ENCODE results near the gene TRAK2.

The TRAK2 gene

GRCh38 chr2:201362396-201362795, 88.9 kb downstream of the TRAK2 start:
- TF ChIP-seq CTCF (IDR thresholded peaks at IDR 0.05; ENCODE audit: low read depth, low read length), result no peak
- no peak for TF ChIP-seq EZH2phosphoT487 (IDR thresholded peaks at IDR 0.05; ENCODE audit: low read depth)
- H3K9me3 ChIP-seq (ENCODE audit: insufficient read depth, low read length), result no peaks in the 10 kb centered on the region
- no peak overlapping the region for H2AFZ ChIP-seq (ENCODE audit: low read depth, low read length)
- no peaks in the 10 kb centered on the region for H3K36me3 ChIP-seq (replicated peaks; ENCODE audit: low read depth, low read length)
- no peak overlapping the region for H3K4me3 ChIP-seq (ENCODE audit: low read length)
- H4K20me1 ChIP-seq (ENCODE audit: insufficient read depth, low read length), result no peaks in the 10 kb centered on the region
- no peaks in the 10 kb centered on the region for H3K27me3 ChIP-seq (ENCODE audit: low read depth, low read length)
- H3K9ac ChIP-seq (ENCODE audit: low read length), result no peak overlapping the region
- peaks cover 5% of the 10 kb centered on the region for H3K4me1 ChIP-seq (ENCODE audit: low read length)
- H3K79me2 ChIP-seq (ENCODE audit: low read length), result no peaks in the 10 kb centered on the region
- H3K27ac ChIP-seq (ENCODE audit: low read length), result no peak overlapping the region
- H3K4me2 ChIP-seq (ENCODE audit: low read length), result no peak overlapping the region

GRCh38 chr2:201361078-201361733, 90.1 kb downstream of the TRAK2 start:
- Histone ChIP-seq H3K27ac (ENCODE audit: low read length) (no peak overlapping the region), H3K4me1 (ENCODE audit: low read length) (peaks cover 5% of the 10 kb centered on the region), H4K20me1 (ENCODE audit: insufficient read depth, low read length) (no peaks in the 10 kb centered on the region), H3K27me3 (ENCODE audit: low read depth, low read length) (no peaks in the 10 kb centered on the region), H2AFZ (ENCODE audit: low read depth, low read length) (no peak overlapping the region), H3K4me3 (ENCODE audit: low read length) (no peak overlapping the region), H3K36me3 (replicated peaks; ENCODE audit: low read depth, low read length) (no peaks in the 10 kb centered on the region), H3K9me3 (ENCODE audit: insufficient read depth, low read length) (no peaks in the 10 kb centered on the region), H3K9ac (ENCODE audit: low read length) (no peak overlapping the region), H3K79me2 (ENCODE audit: low read length) (no peaks in the 10 kb centered on the region), H3K4me2 (ENCODE audit: low read length) (no peak overlapping the region)
- TF ChIP-seq EZH2phosphoT487 (IDR thresholded peaks at IDR 0.05; ENCODE audit: low read depth) (no peak), CTCF (IDR thresholded peaks at IDR 0.05; ENCODE audit: low read depth, low read length) (no peak)

GRCh38 chr2:201360256-201360655, 91.0 kb downstream of the TRAK2 start:
- H3K79me2 ChIP-seq (ENCODE audit: low read length), result no peaks in the 10 kb centered on the region
- TF ChIP-seq EZH2phosphoT487 (IDR thresholded peaks at IDR 0.05; ENCODE audit: low read depth), result no peak
- TF ChIP-seq CTCF (IDR thresholded peaks at IDR 0.05; ENCODE audit: low read depth, low read length), result no peak
- H3K4me3 ChIP-seq (ENCODE audit: low read length), result no peak overlapping the region
- no peaks in the 10 kb centered on the region for H3K9me3 ChIP-seq (ENCODE audit: insufficient read depth, low read length)
- peaks cover 5% of the 10 kb centered on the region for H3K4me1 ChIP-seq (ENCODE audit: low read length)
- H3K27ac ChIP-seq (ENCODE audit: low read length), result no peak overlapping the region
- no peak overlapping the region for H3K4me2 ChIP-seq (ENCODE audit: low read length)
- no peak overlapping the region for H2AFZ ChIP-seq (ENCODE audit: low read depth, low read length)
- no peaks in the 10 kb centered on the region for H3K27me3 ChIP-seq (ENCODE audit: low read depth, low read length)
- no peak overlapping the region for H3K9ac ChIP-seq (ENCODE audit: low read length)
- no peaks in the 10 kb centered on the region for H4K20me1 ChIP-seq (ENCODE audit: insufficient read depth, low read length)
- H3K36me3 ChIP-seq (replicated peaks; ENCODE audit: low read depth, low read length), result no peaks in the 10 kb centered on the region

GRCh38 chr2:201358684-201359083, 92.6 kb downstream of the TRAK2 start:
- H3K27me3 ChIP-seq (ENCODE audit: low read depth, low read length), result no peaks in the 10 kb centered on the region
- no peak overlapping the region for H2AFZ ChIP-seq (ENCODE audit: low read depth, low read length)
- no peaks in the 10 kb centered on the region for H4K20me1 ChIP-seq (ENCODE audit: insufficient read depth, low read length)
- H3K9ac ChIP-seq (ENCODE audit: low read length), result no peak overlapping the region
- no peak overlapping the region for H3K4me2 ChIP-seq (ENCODE audit: low read length)
- H3K4me3 ChIP-seq (ENCODE audit: low read length), result no peak overlapping the region
- H3K9me3 ChIP-seq (ENCODE audit: insufficient read depth, low read length), result no peaks in the 10 kb centered on the region
- no peaks in the 10 kb centered on the region for H3K36me3 ChIP-seq (replicated peaks; ENCODE audit: low read depth, low read length)
- H3K4me1 ChIP-seq (ENCODE audit: low read length), result peaks cover 5% of the 10 kb centered on the region
- TF ChIP-seq CTCF (IDR thresholded peaks at IDR 0.05; ENCODE audit: low read depth, low read length), result no peak
- TF ChIP-seq EZH2phosphoT487 (IDR thresholded peaks at IDR 0.05; ENCODE audit: low read depth), result no peak
- no peaks in the 10 kb centered on the region for H3K79me2 ChIP-seq (ENCODE audit: low read length)
- H3K27ac ChIP-seq (ENCODE audit: low read length), result no peak overlapping the region
